Muscle of leg (tissue), 11 donors: ENCODE results near the gene KRT15. TPM values are rescaled to one million over a fixed set of nuclear protein-coding genes. Genes with fewer than 3 reads are reported as not detected.

Source experiments
- DNase-seq: peaks from one replicate; pipeline ENCODE4 v3.0.0; 2013
- H3K27ac ChIP-seq: one replicate; pipeline ENCODE4 v1.5.1; 2013; ENCODE audit warnings: mild to moderate bottlenecking, low read length, control low read depth
- H3K27me3 ChIP-seq: one replicate; pipeline ENCODE4 v1.6.1; 2013; ENCODE audit warnings: low read length; ENCODE audit not compliant: control insufficient read depth, insufficient read depth
- H3K36me3 ChIP-seq: one replicate; pipeline ENCODE4 v1.6.1; 2013; ENCODE audit warnings: low read length; ENCODE audit not compliant: control insufficient read depth, insufficient read depth
- H3K4me1 ChIP-seq: one replicate; pipeline ENCODE4 v1.6.1; 2013; ENCODE audit warnings: low read length; ENCODE audit not compliant: control insufficient read depth, insufficient read depth
- H3K4me3 ChIP-seq: one replicate; pipeline ENCODE4 v1.5.1; 2013; ENCODE audit warnings: low read length, control low read depth
- H3K9me3 ChIP-seq: replicated peaks from 2 replicates; pipeline ENCODE4 v1.6.1; 2013; ENCODE audit warnings: low read depth, low read length; ENCODE audit not compliant: control insufficient read depth
- WGBS: methylation state at CpG from one replicate; pipeline ENCODE4 v1.1.5; 2013; ENCODE audit warnings: missing lambda C conversion rate; ENCODE audit not compliant: insufficient coverage; 5-methylcytosine and 5-hydroxymethylcytosine counted together
- polyA plus RNA-seq, 8 donors: library from polyadenylated mRNA; unstranded; fragments of 120-200 nt; gene quantifications; one replicate each; pipeline versions ENCODE4 v1.2.1 to v1.2.3, GENCODE V29; 2013; ENCODE audit warnings: inconsistent platforms in 1 of 8, low replicate concordance in 1 of 8; ENCODE audit not compliant: insufficient read length in 8 of 8, insufficient read depth in 1 of 8
- total RNA-seq: library from RNA; stranded (reverse); fragments of 120-200 nt; gene quantifications from one replicate; pipeline ENCODE4 v1.2.4, GENCODE V29; 2013

The KRT15 gene
- total and polyA plus RNA-seq, 9 donors = 0.04 to 68.8 (median 0.21) TPM; not detected in 2

- no peak for DNase-seq
- peaks cover 77% of the 10 kb centered on the region for H3K27me3 ChIP-seq
- H3K4me3 ChIP-seq = no peak overlapping the region
- no peaks in the 10 kb centered on the region for H3K36me3 ChIP-seq
- WGBS = 43% methylated on average over 10 of the region's 10 CpGs
- no peaks in the 10 kb centered on the region for H3K9me3 ChIP-seq
- peaks cover 12% of the 10 kb centered on the region for H3K4me1 ChIP-seq
- no peak overlapping the region for H3K27ac ChIP-seq
These were observed 10.3 kb upstream of the KRT15 start for GRCh38 chr17:41528959-41529353.

- no peaks in the 10 kb centered on the region for H3K9me3 ChIP-seq
- 5% methylated on average over 54 of the region's 62 CpGs for WGBS
- no peak overlapping the region for H3K4me3 ChIP-seq
- H3K27ac ChIP-seq = no peak overlapping the region
- H3K4me1 ChIP-seq = peaks cover 12% of the 10 kb centered on the region
- peaks cover 78% of the 10 kb centered on the region for H3K27me3 ChIP-seq
- DNase-seq = no peak
- H3K36me3 ChIP-seq = no peaks in the 10 kb centered on the region
These were observed 8.7 kb upstream of the KRT15 start for GRCh38 chr17:41527063-41528023.

DNA sequence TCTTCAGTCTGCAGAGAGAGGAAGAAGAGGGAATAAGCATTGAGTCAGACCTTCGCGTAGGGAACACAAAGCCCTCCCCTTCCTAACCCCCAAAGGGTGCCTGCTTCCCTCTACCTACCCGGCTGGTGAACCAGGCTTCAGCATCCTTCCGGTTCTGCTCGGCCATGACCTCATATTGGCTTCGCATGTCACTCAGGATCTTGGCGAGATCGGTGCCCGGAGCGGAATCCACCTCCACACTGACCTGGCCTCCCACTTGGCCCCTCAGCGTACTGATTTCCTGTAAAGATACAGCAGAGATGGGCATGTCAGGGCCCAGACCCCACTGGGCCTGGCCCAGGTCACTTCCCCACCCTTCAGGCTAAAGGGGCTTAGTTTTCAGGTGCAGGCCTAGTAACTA lies 5.6 kb upstream of the KRT15 start:
- H3K27ac ChIP-seq = no peak overlapping the region
- H3K27me3 ChIP-seq = peaks cover 63% of the 10 kb centered on the region
- DNase-seq = no peak
- no peaks in the 10 kb centered on the region for H3K36me3 ChIP-seq
- no peaks in the 10 kb centered on the region for H3K9me3 ChIP-seq
- WGBS = 81% methylated on average over 9 of the region's 11 CpGs
- H3K4me3 ChIP-seq = no peak overlapping the region
- H3K4me1 ChIP-seq = peaks cover 22% of the 10 kb centered on the region

DNA sequence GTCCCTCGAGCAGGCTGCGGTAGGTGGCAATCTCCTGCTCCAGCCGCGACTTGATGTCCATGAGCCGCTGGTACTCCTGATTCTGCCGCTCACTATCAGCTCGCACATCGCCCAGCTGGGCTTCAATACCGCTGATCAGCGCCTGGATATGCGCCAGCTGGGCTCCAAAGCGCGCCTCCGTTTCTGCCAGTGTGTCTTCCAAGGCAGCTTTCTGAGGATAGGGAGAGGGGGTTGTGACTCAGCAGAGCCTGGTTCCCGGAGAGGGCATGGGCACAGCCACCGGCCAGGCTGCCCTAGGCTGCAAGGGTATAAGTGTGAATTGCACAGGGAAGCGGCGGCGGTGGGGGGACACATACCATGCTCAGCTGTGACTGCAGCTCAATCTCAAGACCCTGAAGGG lies 5.1 kb upstream of the KRT15 start:
- 81% methylated on average over 19 of the region's 19 CpGs for WGBS
- Histone ChIP-seq H3K4me1 (peaks cover 22% of the 10 kb centered on the region), H3K9me3 (no peaks in the 10 kb centered on the region), H3K36me3 (no peaks in the 10 kb centered on the region), H3K27ac (no peak overlapping the region), H3K27me3 (peaks cover 59% of the 10 kb centered on the region), H3K4me3 (no peak overlapping the region)
- no peak for DNase-seq

DNA sequence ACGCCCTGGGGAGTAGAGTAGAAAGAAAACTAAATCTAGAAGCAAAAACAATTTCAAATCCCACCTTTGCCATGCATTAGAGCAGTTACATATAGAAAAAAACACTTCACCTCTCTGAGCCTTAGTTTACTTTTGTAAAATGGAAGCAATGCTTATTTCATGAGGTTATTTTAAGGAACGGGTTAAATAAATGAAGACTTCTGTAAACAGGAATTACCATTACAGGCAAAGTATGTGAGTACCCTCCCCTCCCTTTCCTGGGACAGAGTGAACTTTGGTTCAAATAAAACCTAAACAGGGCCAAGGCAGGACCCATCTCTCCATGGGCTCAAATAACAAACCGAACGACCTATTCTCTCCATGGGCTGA lies 4.5 kb upstream of the KRT15 start:
- no CpG with 5 or more reads among the region's 4 CpGs for WGBS
- Histone ChIP-seq H3K27ac (no peak overlapping the region), H3K9me3 (no peaks in the 10 kb centered on the region), H3K4me1 (peaks cover 20% of the 10 kb centered on the region), H3K36me3 (no peaks in the 10 kb centered on the region), H3K4me3 (no peak overlapping the region), H3K27me3 (peaks cover 53% of the 10 kb centered on the region)
- no peak for DNase-seq

GRCh38 chr17:41522301-41523224 lies 3.9 kb upstream of the KRT15 start:
- no peaks in the 10 kb centered on the region for H3K36me3 ChIP-seq
- no peak for DNase-seq
- 66% methylated on average over 10 of the region's 12 CpGs for WGBS
- peaks cover 48% of the 10 kb centered on the region for H3K27me3 ChIP-seq
- peaks cover 14% of the 10 kb centered on the region for H3K4me1 ChIP-seq
- no peak overlapping the region for H3K27ac ChIP-seq
- H3K9me3 ChIP-seq = no peaks in the 10 kb centered on the region
- H3K4me3 ChIP-seq = no peak overlapping the region

GRCh38 chr17:41521574-41522261 lies 3.0 kb upstream of the KRT15 start:
- Histone ChIP-seq H3K27me3 (peaks cover 40% of the 10 kb centered on the region), H3K4me3 (no peak overlapping the region), H3K9me3 (no peaks in the 10 kb centered on the region), H3K36me3 (no peaks in the 10 kb centered on the region), H3K4me1 (peaks cover 10% of the 10 kb centered on the region), H3K27ac (no peak overlapping the region)
- 67% methylated on average over 6 of the region's 6 CpGs for WGBS
- no peak for DNase-seq

DNA sequence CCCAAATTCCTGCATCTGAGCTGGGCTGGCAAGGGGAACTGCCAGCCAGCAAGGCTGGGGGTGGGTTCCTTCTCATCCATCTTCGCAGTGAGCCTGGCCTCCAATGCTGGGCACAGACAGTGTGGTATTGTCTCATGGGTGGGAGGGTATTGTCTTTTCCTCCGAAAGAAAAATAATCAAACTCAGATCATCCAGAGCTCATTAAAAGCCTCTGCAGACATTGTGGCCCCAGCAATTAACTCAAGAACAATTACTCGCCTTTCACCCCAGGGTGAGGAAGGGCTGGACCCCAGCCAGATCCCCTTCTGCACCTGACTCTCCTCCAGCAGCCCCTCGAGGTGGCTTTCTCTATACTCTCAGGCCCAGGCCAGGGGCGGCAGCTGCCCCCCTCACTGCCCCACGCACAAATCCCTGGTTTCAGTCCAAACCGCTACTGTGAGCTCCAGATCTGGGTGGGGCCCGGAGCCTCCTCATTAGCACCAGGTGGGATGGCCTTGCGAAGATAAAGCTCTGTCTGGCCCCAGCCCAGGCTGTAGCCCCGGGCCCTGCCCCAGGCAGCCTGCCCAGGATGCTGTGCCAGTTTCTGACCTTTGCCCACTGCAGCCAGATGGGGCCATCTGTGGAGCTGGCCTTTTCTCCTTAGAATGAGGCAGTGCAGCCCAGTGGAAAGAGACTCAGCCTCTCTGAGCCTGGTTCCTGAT lies 2.3 kb upstream of the KRT15 start:
- no peak overlapping the region for H3K27ac ChIP-seq
- peaks cover 33% of the 10 kb centered on the region for H3K27me3 ChIP-seq
- 58% methylated on average over 8 of the region's 10 CpGs for WGBS

DNA sequence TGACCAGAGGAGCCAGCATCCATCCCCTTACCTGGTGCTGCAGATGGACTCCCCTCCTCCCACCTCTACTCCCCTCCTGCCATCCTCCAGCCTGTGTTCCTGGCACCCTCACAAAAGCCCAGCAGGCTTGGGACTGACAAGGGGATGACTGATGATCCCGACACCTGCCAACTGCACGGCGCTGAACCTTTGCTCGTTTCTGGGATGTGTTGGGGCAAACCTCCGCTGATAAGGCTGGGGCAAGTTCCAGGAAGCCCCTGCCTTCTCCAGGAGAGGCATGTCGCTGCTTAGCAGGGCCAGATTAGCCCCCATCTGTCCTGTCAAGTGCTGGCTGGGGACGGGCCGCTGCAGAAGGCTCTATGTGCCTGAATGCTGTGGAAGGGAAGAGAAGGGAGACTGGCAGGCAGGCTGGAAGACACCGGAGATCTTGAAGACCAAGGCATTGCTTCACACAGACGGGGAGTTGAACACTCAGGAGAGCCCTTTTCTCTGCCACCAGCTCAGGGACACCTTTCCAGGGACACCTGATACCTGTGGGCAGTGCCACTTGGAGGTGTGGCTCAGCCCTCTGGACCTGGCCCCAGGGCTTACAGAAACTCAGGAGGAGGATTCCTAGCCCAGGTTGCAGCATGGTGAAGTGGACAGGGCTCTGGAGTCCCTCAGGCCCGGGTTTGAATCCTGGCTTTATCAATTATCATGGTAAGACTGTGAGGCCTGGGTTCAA lies 973 bp upstream of the KRT15 start:
- no peaks in the 10 kb centered on the region for H3K36me3 ChIP-seq
- WGBS = 43% methylated on average over 9 of the region's 11 CpGs
- H3K4me3 ChIP-seq = no peak overlapping the region
- DNase-seq = no peak
- H3K9me3 ChIP-seq = no peaks in the 10 kb centered on the region
- H3K27ac ChIP-seq = no peak overlapping the region
- H3K4me1 ChIP-seq = peaks cover 10% of the 10 kb centered on the region
- H3K27me3 ChIP-seq = peaks cover 25% of the 10 kb centered on the region

More for the DNA sequence above, 2.3 kb upstream of the KRT15 start:
- Histone ChIP-seq H3K36me3 (no peaks in the 10 kb centered on the region), H3K4me3 (no peak overlapping the region), H3K9me3 (no peaks in the 10 kb centered on the region), H3K4me1 (peaks cover 10% of the 10 kb centered on the region)
- no peak for DNase-seq
